ENCODE results near the gene GTF2IRD1.
A peak's percentile ranks its signal among the peaks of the same experiment; 100 is the strongest.

The GTF2IRD1 gene

GRCh38 chr7:74449144-74449543 lies 4.6 kb upstream of the GTF2IRD1 start:
- Histone ChIP-seq H3K9ac (ENCODE audit: low read depth, low read length, poor library complexity) (no peak overlapping the region), H3K18ac (ENCODE audit: low read length) (no peak overlapping the region), H3K14ac (ENCODE audit: low read length) (no peak overlapping the region), H3K4ac (ENCODE audit: low read length) (no peak overlapping the region), H3K23ac (ENCODE audit: low read depth, low read length, poor library complexity) (no peak overlapping the region), H3K79me1 (ENCODE audit: low read depth, low read length) (no peaks in the 10 kb centered on the region), H2AFZ (ENCODE audit: low read length) (no peak overlapping the region), H3K4me2 (ENCODE audit: insufficient read depth, low read length, poor library complexity, severe bottlenecking) (no peak overlapping the region), H3K4me1 (ENCODE audit: control insufficient read depth in 2 of 2, insufficient read depth in 1 of 2, low read depth in 1 of 2, low read length in 2 of 2) (peaks cover 5 to 6% of the 10 kb centered on the region in 2 donors), H2BK5ac (ENCODE audit: low read length) (no peak overlapping the region), H4K8ac (ENCODE audit: low read depth, low read length) (no peak overlapping the region), H3K27ac (replicated peaks; ENCODE audit: low read length) (no peak overlapping the region), H2BK12ac (ENCODE audit: low read length) (no peak overlapping the region), H3K9me3 (replicated peaks in 1 of 2; ENCODE audit: control insufficient read depth in 2 of 2, insufficient read depth in 1 of 2, low read depth in 1 of 2, low read length in 2 of 2) (peaks cover 0 to 2% of the 10 kb centered on the region in 2 donors), H3K36me3 (replicated peaks in 1 of 2; ENCODE audit: control insufficient read depth in 2 of 2, insufficient read depth in 2 of 2, low read length in 2 of 2) (no peaks in the 10 kb centered on the region), H3K27me3 (ENCODE audit: control insufficient read depth in 3 of 3, insufficient read depth in 3 of 3, low read depth in 1 of 3, low read length in 3 of 3) (peaks cover 0 to 3% (median 0%) of the 10 kb centered on the region in 3 experiments), H2BK15ac (ENCODE audit: low read length) (no peak overlapping the region), H2AK5ac (ENCODE audit: low read depth, low read length) (no peak overlapping the region), H4K91ac (ENCODE audit: low read depth, low read length, poor library complexity) (no peak overlapping the region), H3K4me3 (ENCODE audit: low read length in 2 of 2) (no peak overlapping the region), H2BK120ac (ENCODE audit: low read depth, low read length) (no peak overlapping the region)
- WGBS, 2 donors (ENCODE audit: extremely low coverage in 2 of 2, insufficient read length in 2 of 2, insufficient replicate concordance in 1 of 2), result 100% methylated on average over 1 of the region's 4 CpGs; no CpG with 5 or more reads in 1 of the 2 donors
- no peak for DNase-seq (ENCODE audit: low spot score)

GRCh38 chr7:74449809-74450397 lies 3.8 kb upstream of the GTF2IRD1 start:
- Histone ChIP-seq H3K14ac (ENCODE audit: low read length) (no peak overlapping the region), H3K4me1 (ENCODE audit: control insufficient read depth in 2 of 2, insufficient read depth in 1 of 2, low read depth in 1 of 2, low read length in 2 of 2) (peaks cover 3 to 7% of the 10 kb centered on the region in 2 donors), H2BK120ac (ENCODE audit: low read depth, low read length) (no peak overlapping the region), H3K27me3 (ENCODE audit: control insufficient read depth in 3 of 3, insufficient read depth in 3 of 3, low read depth in 1 of 3, low read length in 3 of 3) (peaks cover 0 to 3% (median 0%) of the 10 kb centered on the region in 3 experiments), H2AFZ (ENCODE audit: low read length) (no peak overlapping the region), H3K23ac (ENCODE audit: low read depth, low read length, poor library complexity) (no peak overlapping the region), H2BK15ac (ENCODE audit: low read length) (no peak overlapping the region), H3K79me1 (ENCODE audit: low read depth, low read length) (peaks cover 5% of the 10 kb centered on the region), H3K18ac (ENCODE audit: low read length) (no peak overlapping the region), H3K4ac (ENCODE audit: low read length) (no peak overlapping the region), H2AK5ac (ENCODE audit: low read depth, low read length) (no peak overlapping the region), H3K4me3 (ENCODE audit: low read length in 2 of 2) (no peak overlapping the region), H3K4me2 (ENCODE audit: insufficient read depth, low read length, poor library complexity, severe bottlenecking) (no peak overlapping the region), H3K36me3 (replicated peaks in 1 of 2; ENCODE audit: control insufficient read depth in 2 of 2, insufficient read depth in 2 of 2, low read length in 2 of 2) (no peaks in the 10 kb centered on the region), H2BK5ac (ENCODE audit: low read length) (no peak overlapping the region), H2BK12ac (ENCODE audit: low read length) (peak overlapping the region; percentile 47), H3K9ac (ENCODE audit: low read depth, low read length, poor library complexity) (no peak overlapping the region), H4K8ac (ENCODE audit: low read depth, low read length) (no peak overlapping the region), H3K27ac (replicated peaks; ENCODE audit: low read length) (no peak overlapping the region), H4K91ac (ENCODE audit: low read depth, low read length, poor library complexity) (no peak overlapping the region), H3K9me3 (replicated peaks in 1 of 2; ENCODE audit: control insufficient read depth in 2 of 2, insufficient read depth in 1 of 2, low read depth in 1 of 2, low read length in 2 of 2) (peaks cover 0 to 2% of the 10 kb centered on the region in 2 donors)
- WGBS, 2 donors (ENCODE audit: extremely low coverage in 2 of 2, insufficient read length in 2 of 2, insufficient replicate concordance in 1 of 2), result no CpG with 5 or more reads among the region's 15 CpGs
- DNase-seq (ENCODE audit: low spot score), result peak; percentile 67

GRCh38 chr7:74452748-74453321 lies 871 bp upstream of the GTF2IRD1 start:
- H3K4ac ChIP-seq (ENCODE audit: low read length), result no peak overlapping the region
- H3K14ac ChIP-seq (ENCODE audit: low read length), result peak overlapping the region; percentile 47
- H3K4me2 ChIP-seq (ENCODE audit: insufficient read depth, low read length, poor library complexity, severe bottlenecking), result no peak overlapping the region
- no peak overlapping the region for H3K27ac ChIP-seq (replicated peaks; ENCODE audit: low read length)
- no peak overlapping the region for H4K91ac ChIP-seq (ENCODE audit: low read depth, low read length, poor library complexity)
- peaks cover 0 to 3% (median 0%) of the 10 kb centered on the region in 3 experiments for H3K27me3 ChIP-seq (ENCODE audit: control insufficient read depth in 3 of 3, insufficient read depth in 3 of 3, low read depth in 1 of 3, low read length in 3 of 3)
- peak overlapping the region; percentile 53 for H2BK5ac ChIP-seq (ENCODE audit: low read length)
- peaks cover 18% of the 10 kb centered on the region for H3K79me1 ChIP-seq (ENCODE audit: low read depth, low read length)
- no peak overlapping the region for H2BK120ac ChIP-seq (ENCODE audit: low read depth, low read length)
- peaks cover 8 to 9% of the 10 kb centered on the region in 2 donors for H3K4me1 ChIP-seq (ENCODE audit: control insufficient read depth in 2 of 2, insufficient read depth in 1 of 2, low read depth in 1 of 2, low read length in 2 of 2)
- DNase-seq (ENCODE audit: low spot score), result no peak
- H4K8ac ChIP-seq (ENCODE audit: low read depth, low read length), result peak overlapping the region; percentile 65
- no peak overlapping the region for H3K9ac ChIP-seq (ENCODE audit: low read depth, low read length, poor library complexity)
- no peak overlapping the region for H3K23ac ChIP-seq (ENCODE audit: low read depth, low read length, poor library complexity)
- no CpG with 5 or more reads among the region's 15 CpGs for WGBS, 2 donors (ENCODE audit: extremely low coverage in 2 of 2, insufficient read length in 2 of 2, insufficient replicate concordance in 1 of 2)
- H3K9me3 ChIP-seq (replicated peaks in 1 of 2; ENCODE audit: control insufficient read depth in 2 of 2, insufficient read depth in 1 of 2, low read depth in 1 of 2, low read length in 2 of 2), result peaks cover 0 to 2% of the 10 kb centered on the region in 2 donors
- peak overlapping the region; percentile 94 for H3K18ac ChIP-seq (ENCODE audit: low read length)
- peak overlapping the region; percentile 96 for H2AK5ac ChIP-seq (ENCODE audit: low read depth, low read length)
- peaks cover 0 to 7% of the 10 kb centered on the region in 2 donors for H3K36me3 ChIP-seq (replicated peaks in 1 of 2; ENCODE audit: control insufficient read depth in 2 of 2, insufficient read depth in 2 of 2, low read length in 2 of 2)
- H3K4me3 ChIP-seq (ENCODE audit: low read length in 2 of 2), result peak overlapping the region; percentile 65 to 84
- peak overlapping the region; percentile 73 for H2BK12ac ChIP-seq (ENCODE audit: low read length)
- H2AFZ ChIP-seq (ENCODE audit: low read length), result peak overlapping the region; percentile 94
- H2BK15ac ChIP-seq (ENCODE audit: low read length), result no peak overlapping the region

Data from neuronal stem cell (in vitro differentiated cells).